Ovary (tissue), 3 donors: ENCODE data around the gene ARHGAP40.

Experiments used
- EP300 ChIP-seq: sonication (generic); formaldehyde crosslinking; IDR thresholded peaks from one replicate; pipeline ENCODE4 v1.6.1; 2017; ENCODE audit warnings: antibody characterized with exemption
- POLR2A ChIP-seq: fragments of 450-650 bp; IDR thresholded peaks from one replicate; pipeline ENCODE4 v1.6.1; 2017; ENCODE audit warnings: antibody characterized with exemption, mild to moderate bottlenecking, moderate library complexity
- TF ChIP-seq, protein P1 (sequence below), 3 donors: fragments of 450-650 bp in 2 of 3; fragments of 200-600 bp in 1 of 3; IDR thresholded peaks; one replicate each; pipeline versions ENCODE4 v1.5.1 to v1.8.0; 2016 to 2022; ENCODE audit warnings: antibody characterized with exemption in 3 of 3, mild to moderate bottlenecking in 1 of 3
- donor health status: DM: no; HTN: no; CAD: no.

DNA sequence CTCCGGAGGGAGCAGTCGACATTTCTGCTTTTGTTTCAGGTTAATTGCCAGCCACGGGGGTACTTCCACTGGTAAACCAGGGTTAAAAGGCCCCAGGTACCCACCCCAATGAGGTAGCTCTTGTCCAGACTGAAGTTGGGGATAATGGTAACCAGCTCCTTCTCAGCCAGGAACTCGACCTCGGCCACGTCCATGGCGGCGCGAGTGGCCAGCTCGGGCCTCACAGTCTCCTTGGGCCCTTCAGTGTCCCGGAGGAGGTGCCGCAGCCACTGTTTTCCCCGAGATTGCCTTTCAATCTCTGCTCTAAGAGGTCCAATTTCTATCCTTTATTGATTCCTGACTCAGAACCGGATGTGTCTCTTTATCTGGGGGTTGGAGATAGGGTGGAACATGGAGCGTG, 13.7 kb downstream of the ARHGAP40 start:
- no peak for TF ChIP-seq POLR2A
- TF ChIP-seq EP300: no peak
- TF ChIP-seq, protein P1, sequence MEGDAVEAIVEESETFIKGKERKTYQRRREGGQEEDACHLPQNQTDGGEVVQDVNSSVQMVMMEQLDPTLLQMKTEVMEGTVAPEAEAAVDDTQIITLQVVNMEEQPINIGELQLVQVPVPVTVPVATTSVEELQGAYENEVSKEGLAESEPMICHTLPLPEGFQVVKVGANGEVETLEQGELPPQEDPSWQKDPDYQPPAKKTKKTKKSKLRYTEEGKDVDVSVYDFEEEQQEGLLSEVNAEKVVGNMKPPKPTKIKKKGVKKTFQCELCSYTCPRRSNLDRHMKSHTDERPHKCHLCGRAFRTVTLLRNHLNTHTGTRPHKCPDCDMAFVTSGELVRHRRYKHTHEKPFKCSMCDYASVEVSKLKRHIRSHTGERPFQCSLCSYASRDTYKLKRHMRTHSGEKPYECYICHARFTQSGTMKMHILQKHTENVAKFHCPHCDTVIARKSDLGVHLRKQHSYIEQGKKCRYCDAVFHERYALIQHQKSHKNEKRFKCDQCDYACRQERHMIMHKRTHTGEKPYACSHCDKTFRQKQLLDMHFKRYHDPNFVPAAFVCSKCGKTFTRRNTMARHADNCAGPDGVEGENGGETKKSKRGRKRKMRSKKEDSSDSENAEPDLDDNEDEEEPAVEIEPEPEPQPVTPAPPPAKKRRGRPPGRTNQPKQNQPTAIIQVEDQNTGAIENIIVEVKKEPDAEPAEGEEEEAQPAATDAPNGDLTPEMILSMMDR (IDR thresholded peaks at IDR 0.05): no peak
